GM12878 (cell line): ENCODE results near the gene CD7. TPM values are rescaled to one million over a fixed set of nuclear protein-coding genes. Genes with fewer than 3 reads are reported as not detected.

Experiments
- ATAC-seq: fragments of 200-7000 bp; cut with Tn5 transposase; 3 replicates; pipeline ENCODE4 v1.9.1; 2020; ENCODE audit warnings: mild to moderate bottlenecking, moderate library complexity
- BruUV-seq: library from RNA; stranded (reverse); fragments of 400-500 nt; replicated peaks from 2 replicates; lab custom pipeline; 2021; lab: Mats Ljungman, UMichigan
- CTCF ChIA-PET: fragments of 300-600 bp; sonication (Branson Sonifier 250); formaldehyde crosslinking; extraction: SDS; loops from one replicate; lab custom pipeline; 2021; ENCODE audit warnings: inconsistent platforms; lab: Yijun Ruan, JAX
- POLR2A ChIA-PET: fragments of 350-600 bp; formaldehyde crosslinking; extraction: SDS; loops from one replicate; lab custom pipeline; 2021; ENCODE audit warnings: inconsistent platforms; lab: Charles Lee
- RAD21 ChIA-PET: fragments of 300-600 bp; sonication (Branson Sonifier 250); formaldehyde crosslinking; loops from one replicate; lab custom pipeline; 2023; ENCODE audit warnings: antibody characterized with exemption; ENCODE audit not compliant: unreplicated experiment; lab: Charles Lee
- SMC1A ChIA-PET: fragments of 300-600 bp; sonication (Branson Sonifier 250); formaldehyde crosslinking; loops from one replicate; lab custom pipeline; 2023; ENCODE audit not compliant: unreplicated experiment, uncharacterized antibody; lab: Charles Lee
- DNase-seq: peaks from one replicate; pipeline ENCODE4 v3.0.0-alpha.2; 2011; ENCODE audit warnings: low read depth, low spot score
- FAIRE-seq: peaks from 3 replicates; lab custom pipeline; 2011; peaks lifted over from hg19 to GRCh38; lab: Jason Lieb, UNC
- H2AFZ ChIP-seq: 2 replicates; pipeline ENCODE4 v1.6.0; 2011; ENCODE audit warnings: low read depth, low read length, control low read depth; ENCODE audit not compliant: control insufficient read depth
- H3K27ac ChIP-seq: 2 replicates; pipeline ENCODE4 v1.5.1; 2011; ENCODE audit warnings: control low read depth; ENCODE audit not compliant: control insufficient read depth, insufficient read depth
- H3K27me3 ChIP-seq, 2 experiments: replicated peaks in 1 of 2; 2 replicates each; pipeline versions ENCODE4 v1.6.0 to v1.6.1; 2011; ENCODE audit warnings: low read length in 1 of 2; ENCODE audit not compliant: control insufficient read depth in 2 of 2, insufficient read depth in 2 of 2
- H3K36me3 ChIP-seq, 2 experiments: 2 replicates each; pipeline ENCODE4 v1.5.1; 2011; ENCODE audit warnings: low read length in 1 of 2; ENCODE audit not compliant: control insufficient read depth in 2 of 2, insufficient read depth in 2 of 2
- H3K4me1 ChIP-seq: 2 replicates; pipeline ENCODE4 v1.6.1; 2011; ENCODE audit warnings: mild to moderate bottlenecking, low read length, moderate library complexity, mixed read lengths; ENCODE audit not compliant: control insufficient read depth, insufficient read depth
- H3K4me2 ChIP-seq: 2 replicates; pipeline ENCODE4 v1.6.0; 2011; ENCODE audit warnings: control low read depth; ENCODE audit not compliant: control insufficient read depth, insufficient read depth
- H3K4me3 ChIP-seq: fragments of 200-600 bp; sonication (generic); 2 replicates; pipeline ENCODE4 v1.5.1; 2016
- H3K79me2 ChIP-seq: 2 replicates; pipeline ENCODE4 v1.6.0; 2011; ENCODE audit warnings: low read length; ENCODE audit not compliant: control insufficient read depth, insufficient read depth
- H3K9ac ChIP-seq: 2 replicates; pipeline ENCODE4 v1.8.0; 2011; ENCODE audit warnings: low read length, control low read depth, mixed read lengths; ENCODE audit not compliant: control insufficient read depth, insufficient read depth
- H3K9me3 ChIP-seq: replicated peaks from 3 replicates; pipeline ENCODE4 v1.5.1; 2011; ENCODE audit warnings: mild to moderate bottlenecking, low read length; ENCODE audit not compliant: control insufficient read depth, insufficient read depth
- H4K20me1 ChIP-seq: 2 replicates; pipeline ENCODE4 v1.6.0; 2011; ENCODE audit not compliant: control insufficient read depth, insufficient read depth
- EED ChIP-seq: sonication (generic); IDR thresholded peaks from 2 replicates; pipeline ENCODE4 v1.6.1; 2016; ENCODE audit warnings: antibody characterized with exemption, low read depth
- EZH2 ChIP-seq: IDR thresholded peaks from 2 replicates; pipeline ENCODE4 v1.6.1; 2012; ENCODE audit warnings: low read depth, mild to moderate bottlenecking, control low read depth, inconsistent platforms, low read length, borderline replicate concordance; ENCODE audit not compliant: control insufficient read depth
- FOXM1 ChIP-seq: IDR thresholded peaks from 2 replicates; pipeline ENCODE4 v1.6.1; 2012; ENCODE audit warnings: low read depth, mild to moderate bottlenecking, inconsistent platforms, low read length, moderate library complexity
- HSF1 ChIP-seq: fragments of 150-350 bp; IDR thresholded peaks from 2 replicates; pipeline ENCODE4 v1.6.1; 2014; ENCODE audit warnings: mild to moderate bottlenecking, low read depth, low read length
- IRF4 ChIP-seq: IDR thresholded peaks from 2 replicates; pipeline ENCODE4 v1.6.1; 2011; ENCODE audit warnings: low read depth, low read length
- JUND ChIP-seq: IDR thresholded peaks from 2 replicates; pipeline ENCODE4 v1.6.1; 2012; ENCODE audit warnings: low read depth, mild to moderate bottlenecking, low read length, improper control_type of control experiment, moderate library complexity
- KDM1A ChIP-seq: fragments of 200-600 bp; sonication (generic); IDR thresholded peaks from 2 replicates; pipeline ENCODE4 v1.6.1; 2016; ENCODE audit warnings: borderline replicate concordance
- NFYB ChIP-seq: IDR thresholded peaks from 2 replicates; pipeline ENCODE4 v1.6.1; 2011; ENCODE audit warnings: low read depth, mild to moderate bottlenecking, low read length, improper control_type of control experiment, moderate library complexity; ENCODE audit not compliant: insufficient read depth
- RB1 ChIP-seq: fragments of 450-650 bp; formaldehyde crosslinking; IDR thresholded peaks from 2 replicates; pipeline ENCODE4 v1.6.1; 2017; ENCODE audit warnings: mild to moderate bottlenecking, borderline replicate concordance
- RELA ChIP-seq: fragments of 450-650 bp; IDR thresholded peaks from 2 replicates; pipeline ENCODE4 v1.8.0; 2014; ENCODE audit warnings: borderline replicate concordance; ENCODE audit not compliant: partially characterized antibody
- WGBS: methylation state at CpG from one replicate; pipeline ENCODE4 v1.1.6; 2016; ENCODE audit warnings: low lambda C conversion rate; ENCODE audit not compliant: insufficient replicate concordance, insufficient coverage; ENCODE audit errors: missing lambda C conversion rate; 5-methylcytosine and 5-hydroxymethylcytosine counted together
- in situ Hi-C: fragments of 300-500 bp; cut with MboI; formaldehyde crosslinking; loops from 9 replicates; pipeline ENCODE4 v1.14.3; 2018; ENCODE audit warnings: mixed read lengths
- intact Hi-C: fragments of 100-400 bp; cut with micrococcal nuclease; formaldehyde crosslinking; loops from one replicate; pipeline ENCODE4 v1.14.2; 2022; ENCODE audit not compliant: unreplicated experiment
- polyA plus RNA-seq, 11 experiments: library from polyadenylated mRNA; depleted of rRNA in 4 of 11; unstranded in 6 of 11; stranded (reverse) in 5 of 11; fragments of >200 nt; fragmentation: Nextera tagmentation in 4 of 11; fragmentation: Illumina TruSeq in 1 of 11; extraction: Ambion mirVana in 4 of 11; extraction: Trizol in 1 of 11; gene quantifications; 1 replicate in 1 of 11; 2 replicates in 10 of 11; pipeline versions ENCODE4 v1.2.1 to v1.2.3, GENCODE V29; 2011 to 2016; ENCODE audit warnings: inconsistent platforms in 2 of 11, missing spikeins in 2 of 11, low read depth in 1 of 11
- total RNA-seq, 4 experiments: library from RNA; depleted of rRNA in 3 of 4; stranded (reverse); fragments of >200 nt in 3 of 4; fragmentation: Illumina TruSeq in 1 of 4; extraction: Trizol in 1 of 4; gene quantifications; 2 replicates each; pipeline versions ENCODE4 v1.2.1 to v1.2.3, GENCODE V29; 2013 to 2021

CD7 gene
- total and polyA plus RNA-seq, 10 of the 15 experiments (the other 5 are each of a cell fraction or from before 2014, with no cell fraction given): 0.33 TPM; not detected in 9

GRCh38 chr17:82280537-82280936, 36.9 kb downstream of the CD7 start:
- Histone ChIP-seq H3K79me2 (no peaks in the 10 kb centered on the region), H3K4me1 (no peaks in the 10 kb centered on the region; the same call in 1 of the 2 replicates), H3K9me3 (no peaks in the 10 kb centered on the region), H3K4me3 (no peak overlapping the region), H3K36me3 (no peaks in the 10 kb centered on the region), H3K9ac (no peak overlapping the region), H2AFZ (no peak overlapping the region)
- ChIA-PET RAD21 (no interaction called here), POLR2A (no interaction called here)
- intact Hi-C loops: no loop called here
- DNase-seq (no peak), ATAC-seq (no peak)
- WGBS: 87% methylated on average over 8 of the region's 8 CpGs
- in situ Hi-C loops: no loop called here
- TF ChIP-seq RB1 (no peak), IRF4 (no peak), KDM1A (no peak), NFYB (no peak), FOXM1 (no peak), EED (no peak)
- TF ChIP-seq, all 136 proteins: peak for 0
- BruUV-seq: no TSS peak
- Histone ChIP-seq H3K27me3 (no peaks in the 10 kb centered on the region), H3K4me2 (no peak overlapping the region), H3K27ac (no peak overlapping the region), H4K20me1 (no peaks in the 10 kb centered on the region)
- ChIA-PET CTCF (no interaction called here), SMC1A (interaction anchor here (1.1 kb wide), 1 partner anchor 38 kb away, joined by 3 read pairs; no protein-coding TSS in a partner anchor)
- FAIRE-seq: no peak

GRCh38 chr17:82278786-82279391, 38.5 kb downstream of the CD7 start:
- Histone ChIP-seq H3K27me3 (no peaks in the 10 kb centered on the region), H3K9me3 (no peaks in the 10 kb centered on the region), H3K36me3 (no peaks in the 10 kb centered on the region), H3K27ac (no peak overlapping the region), H3K4me1 (no peaks in the 10 kb centered on the region; the same call in 1 of the 2 replicates), H3K4me3 (no peak overlapping the region), H3K9ac (no peak overlapping the region), H2AFZ (no peak overlapping the region), H3K79me2 (no peaks in the 10 kb centered on the region), H3K4me2 (no peak overlapping the region), H4K20me1 (no peaks in the 10 kb centered on the region)
- ChIA-PET SMC1A (no interaction called here), CTCF (interaction anchor here (0.6 to 1.0 kb wide), 2 partner anchors 8 to 138 kb away, joined by 3 to 4 read pairs; no protein-coding TSS in a partner anchor), RAD21 (interaction anchor here (1.0 kb wide), 1 partner anchor 37 kb away, joined by 3 read pairs; no protein-coding TSS in a partner anchor), POLR2A (no interaction called here)
- in situ Hi-C loops (no loop called here), intact Hi-C loops (no loop called here)
- 57% methylated on average over 16 of the region's 16 CpGs for WGBS
- ATAC-seq (no peak), DNase-seq (no peak), FAIRE-seq (no peak)
- TF ChIP-seq JUND: no peak
- TF ChIP-seq EZH2: no peak
- TF ChIP-seq HSF1: no peak
- TF ChIP-seq RELA: no peak
- no TSS peak for BruUV-seq
